MCF 10A (cell line): ENCODE results near the gene SOX15. TPM values are rescaled to one million over a fixed set of nuclear protein-coding genes. Genes with fewer than 3 reads are reported as not detected.

Experiments
- BruUV-seq: library from RNA; stranded (reverse); fragments of 400-500 nt; replicated peaks from 2 replicates; lab custom pipeline; 2021; lab: Mats Ljungman, UMichigan
- CTCF ChIA-PET: fragments of 300-600 bp; sonication (Branson Sonifier 250); formaldehyde crosslinking; extraction: SDS; loops from one replicate; lab custom pipeline; 2021; ENCODE audit warnings: antibody characterized with exemption, inconsistent platforms; lab: Yijun Ruan, JAX
- POLR2A ChIA-PET: fragments of 300-600, 350-650 bp; sonication (Branson Sonifier 250); formaldehyde crosslinking; extraction: SDS; loops from one replicate; lab custom pipeline; 2020; ENCODE audit warnings: antibody characterized with exemption, inconsistent platforms; lab: Yijun Ruan, JAX
- DNase-seq: peaks from one replicate; pipeline ENCODE4 v3.0.0-alpha.2; 2018; ENCODE audit not compliant: unreplicated experiment
- H3K27ac Mint-ChIP-seq: one replicate; pipeline ENCODE4 v1.8.0; 2022; ENCODE audit warnings: mild to moderate bottlenecking, low read depth, mixed read lengths; ENCODE audit not compliant: unreplicated experiment
- H3K27me3 Mint-ChIP-seq: one replicate; pipeline ENCODE4 v1.8.0; 2022; ENCODE audit warnings: mixed read lengths; ENCODE audit not compliant: insufficient read depth, unreplicated experiment
- H3K36me3 Mint-ChIP-seq: one replicate; pipeline ENCODE4 v1.8.0; 2022; ENCODE audit warnings: mild to moderate bottlenecking, moderate library complexity, mixed read lengths; ENCODE audit not compliant: insufficient read depth, unreplicated experiment
- H3K4me1 Mint-ChIP-seq: one replicate; pipeline ENCODE4 v1.8.0; 2022; ENCODE audit warnings: mixed read lengths; ENCODE audit not compliant: insufficient read depth, unreplicated experiment
- H3K4me3 Mint-ChIP-seq: one replicate; pipeline ENCODE4 v1.8.0; 2022; ENCODE audit warnings: mild to moderate bottlenecking, moderate library complexity, mixed read lengths; ENCODE audit not compliant: unreplicated experiment
- H3K9me3 Mint-ChIP-seq: one replicate; pipeline ENCODE4 v1.8.0; 2022; ENCODE audit warnings: mixed read lengths; ENCODE audit not compliant: unreplicated experiment
- CTCF ChIP-seq: fragments of 200-600 bp; IDR thresholded peaks from one replicate; pipeline ENCODE4 v1.8.0; 2022; ENCODE audit warnings: antibody characterized with exemption, mild to moderate bottlenecking; ENCODE audit not compliant: unreplicated experiment
- intact Hi-C: fragments of 100-400 bp; cut with micrococcal nuclease; formaldehyde crosslinking; loops from 2 replicates; pipeline ENCODE4 v1.14.1; 2022
- total RNA-seq: library from RNA; stranded (reverse); gene quantifications from 2 replicates; pipeline ENCODE4 v1.2.3, GENCODE V29; 2022

The SOX15 gene
- total RNA-seq, 1 experiment from 2014 or later, result 34.4 TPM

- CTCF ChIA-PET, result interaction anchor here (0.7 to 7.1 kb wide), 3 partner anchors 22 to 49 kb away, joined by 3 to 123 read pairs (median 10); no protein-coding TSS in a partner anchor
- no TSS peak for BruUV-seq
- TF ChIP-seq CTCF, result no peak
- Mint-ChIP-seq H3K4me1 (peaks cover 34% of the 10 kb centered on the region), H3K27ac (peak overlapping the region; percentile 91), H3K36me3 (peaks cover 48% of the 10 kb centered on the region), H3K9me3 (no peaks in the 10 kb centered on the region), H3K27me3 (no peaks in the 10 kb centered on the region), H3K4me3 (peak overlapping the region; percentile 81)
- no peak for DNase-seq
- intact Hi-C loops, result no loop called here
- POLR2A ChIA-PET, result interaction anchor here (1.0 kb wide), 1 partner anchor 13 kb away, joined by 3 read pairs; no protein-coding TSS in a partner anchor
Observed at GRCh38 chr17:7563115-7563869, 26.6 kb downstream of the SOX15 start.

GRCh38 chr17:7562208-7562605 lies 27.7 kb downstream of the SOX15 start:
- ChIA-PET CTCF (interaction anchor here (0.6 to 7.1 kb wide), 6 partner anchors 23 to 126 kb away, joined by 3 to 123 read pairs (median 8); partner anchors contain the start of gene WRAP53), POLR2A (interaction anchor here (2.7 to 6.0 kb wide), 8 partner anchors 11 to 126 kb away, joined by 31 to 71 read pairs (median 46); partner anchors contain the start of genes MPDU1, POLR2A, SOX15 and TMEM102)
- H3K27ac Mint-ChIP-seq, result peak overlapping the region; percentile 91
- H3K27me3 Mint-ChIP-seq, result no peaks in the 10 kb centered on the region
- intact Hi-C loops, result no loop called here
- TSS peak; percentile 34 for BruUV-seq
- peaks cover 40% of the 10 kb centered on the region for H3K36me3 Mint-ChIP-seq
- no peak for DNase-seq
- no peaks in the 10 kb centered on the region for H3K9me3 Mint-ChIP-seq
- H3K4me1 Mint-ChIP-seq, result peaks cover 42% of the 10 kb centered on the region
- peak overlapping the region; percentile 81 for H3K4me3 Mint-ChIP-seq
- TF ChIP-seq CTCF, result no peak

GRCh38 chr17:7561589-7562207 lies 28.2 kb downstream of the SOX15 start, which contains the start of gene SENP3:
Gene SENP3 (plus strand): TSS chr17:7561919. CDS start chr17:7563077, 1,158 bp downstream.
- ChIA-PET CTCF (interaction anchor here (0.6 to 7.1 kb wide), 32 partner anchors 14 to 235 kb away, joined by 3 to 123 read pairs (median 7); partner anchors contain the start of genes CD68, CHRNB1, TMEM95 and TP53), POLR2A (interaction anchor here (0.8 to 6.0 kb wide), 34 partner anchors 11 to 516 kb away, joined by 3 to 71 read pairs (median 6); partner anchors contain the start of genes CD68, GPS2, MPDU1 and NEURL4)
- peak within 1 kb of the TSS; percentile 91 for H3K27ac Mint-ChIP-seq
- peaks cover 42% of the 10 kb centered on the region for H3K4me1 Mint-ChIP-seq
- H3K36me3 Mint-ChIP-seq, result peaks cover 37% of the 10 kb centered on the region
- peak; percentile 83 for DNase-seq
- no peak for TF ChIP-seq CTCF
- no peaks in the 10 kb centered on the region for H3K9me3 Mint-ChIP-seq
- BruUV-seq, result no TSS peak
- no peaks in the 10 kb centered on the region for H3K27me3 Mint-ChIP-seq
- intact Hi-C loops, result loop anchor here (1.0 kb wide), 6 partner anchors 28 to 281 kb away; partner anchors contain the start of gene POLR2A
- peak within 1 kb of the TSS; percentile 81 for H3K4me3 Mint-ChIP-seq
